A549 (cell line): Measurements from ENCODE around the gene NHEJ1. TPM values are rescaled to one million over a fixed set of nuclear protein-coding genes. Genes with fewer than 3 reads are reported as not detected.

Source experiments
- ATAC-seq, 2 experiments: fragments of 200-7000 bp in 1 of 2; fragments of >200 bp in 1 of 2; cut with Nextera tagmentation in 1 of 2; cut with Tn5 transposase in 1 of 2; 3 replicates each; pipeline versions ENCODE4 v1.8.0 to v1.9.1; 2018 to 2020; ENCODE audit warnings: mild to moderate bottlenecking in 1 of 2, moderate library complexity in 1 of 2
- CTCF ChIA-PET: fragments of 300-600 bp; sonication (Branson Sonifier 250); formaldehyde crosslinking; extraction: SDS; loops from one replicate; lab custom pipeline; 2021; ENCODE audit warnings: antibody characterized with exemption, inconsistent platforms; lab: Yijun Ruan, JAX
- POLR2A ChIA-PET: fragments of 350-600 bp; formaldehyde crosslinking; extraction: SDS; loops from one replicate; lab custom pipeline; 2021; ENCODE audit warnings: antibody characterized with exemption, inconsistent platforms; lab: Yijun Ruan, JAX
- DNase-seq, 2 experiments: peaks; one replicate each; pipeline versions ENCODE4 v3.0.0 to v3.0.0-alpha.2; 2011 to 2016; ENCODE audit warnings: low read depth in 1 of 2, low spot score in 1 of 2
- FAIRE-seq: peaks from 2 replicates; lab custom pipeline; 2011; peaks lifted over from hg19 to GRCh38; lab: Jason Lieb, UNC
- H3K27ac ChIP-seq, 2 experiments: fragments of >200 bp; sonication (Bioruptor Twin); formaldehyde crosslinking; 3 replicates each; pipeline ENCODE4 v1.5.1; 2016 to 2017
- H3K4me1 ChIP-seq: fragments of >200 bp; sonication (Bioruptor Twin); formaldehyde crosslinking; 3 replicates; pipeline ENCODE4 v1.6.1; 2016
- H3K4me2 ChIP-seq: fragments of >200 bp; sonication (Bioruptor Twin); formaldehyde crosslinking; 3 replicates; pipeline ENCODE4 v1.6.1; 2016
- H3K4me3 ChIP-seq: fragments of >200 bp; sonication (Bioruptor Twin); formaldehyde crosslinking; 3 replicates; pipeline ENCODE4 v1.5.1; 2016
- H3K9me3 ChIP-seq: fragments of >200 bp; sonication (Bioruptor Twin); formaldehyde crosslinking; 3 replicates; pipeline ENCODE4 v1.6.1; 2016
- CBX2 ChIP-seq: fragments of 200-600 bp; sonication (generic); IDR thresholded peaks from 2 replicates; pipeline ENCODE4 v1.6.1; 2016; ENCODE audit warnings: low read depth, mild to moderate bottlenecking, borderline replicate concordance
- CHD4 ChIP-seq: fragments of 200-600 bp; sonication (generic); IDR thresholded peaks from 2 replicates; pipeline ENCODE4 v1.6.1; 2016; ENCODE audit warnings: antibody characterized with exemption, mild to moderate bottlenecking, borderline replicate concordance
- HDAC2 ChIP-seq: fragments of 200-600 bp; sonication (generic); IDR thresholded peaks from 2 replicates; pipeline ENCODE4 v1.6.1; 2016
- KDM5A ChIP-seq: fragments of 200-600 bp; sonication (generic); IDR thresholded peaks from 2 replicates; pipeline ENCODE4 v1.6.1; 2016; ENCODE audit warnings: antibody characterized with exemption, mild to moderate bottlenecking
- MAFK ChIP-seq: fragments of 450-650 bp; IDR thresholded peaks from 2 replicates; pipeline ENCODE4 v1.6.1; 2014; ENCODE audit not compliant: partially characterized antibody
- MAZ ChIP-seq: fragments of 150-350 bp; IDR thresholded peaks from 2 replicates; pipeline ENCODE4 v1.6.1; 2014; ENCODE audit warnings: antibody characterized with exemption, low read depth, low read length, borderline replicate concordance
- MYC ChIP-seq: IDR thresholded peaks from 2 replicates; pipeline ENCODE4 v1.6.1; 2012; ENCODE audit warnings: mild to moderate bottlenecking, inconsistent platforms, low read length, improper control_type of control experiment, borderline replicate concordance
- NR3C1 ChIP-seq: fragments of >200 bp; sonication (Bioruptor Twin); formaldehyde crosslinking; IDR thresholded peaks from 3 replicates; pipeline ENCODE4 v1.6.1; 2017
- RAD21 ChIP-seq, 2 experiments: fragments of >200 bp in 1 of 2; sonication (Bioruptor Twin) in 1 of 2; formaldehyde crosslinking in 1 of 2; IDR thresholded peaks in 1 of 2; conservative IDR thresholded peaks in 1 of 2; 2 replicates in 1 of 2; 3 replicates in 1 of 2; pipeline ENCODE4 v1.6.1; 2012 to 2018; ENCODE audit warnings: inconsistent platforms in 1 of 2
- SMC3 ChIP-seq: fragments of >200 bp; sonication (Bioruptor Twin); formaldehyde crosslinking; IDR thresholded peaks from 3 replicates; pipeline ENCODE4 v1.6.1; 2018; ENCODE audit warnings: inconsistent platforms
- TFCP2L1 ChIP-seq: fragments of 250-450 bp; sonication (Bioruptor Pico); IDR thresholded peaks from 2 replicates; pipeline ENCODE4 v1.5.0; 2021; ENCODE audit warnings: mild to moderate bottlenecking
- USF2 ChIP-seq: fragments of 450-650 bp; IDR thresholded peaks from 2 replicates; pipeline ENCODE4 v1.6.1; 2014; ENCODE audit warnings: antibody characterized with exemption
- ZFP36 ChIP-seq: fragments of 450-650 bp; IDR thresholded peaks from 2 replicates; pipeline ENCODE4 v1.6.1; 2014; ENCODE audit warnings: borderline replicate concordance; ENCODE audit not compliant: partially characterized antibody
- WGBS: methylation state at CpG from one replicate; pipeline ENCODE4 v1.1.6; 2017; ENCODE audit errors: missing lambda C conversion rate; 5-methylcytosine and 5-hydroxymethylcytosine counted together
- polyA plus RNA-seq, 4 experiments: library from polyadenylated mRNA; depleted of rRNA in 3 of 4; stranded (reverse); fragments of >200 nt; fragmentation: RNase III in 1 of 4; extraction: RNeasy Plus Mini Kit Qiagen cat#74134 plus additional on column Dnase treatment in 1 of 4; gene quantifications; 2 replicates in 3 of 4; 3 replicates in 1 of 4; pipeline ENCODE4 v1.2.3, GENCODE V29; 2011 to 2017
- TF ChIP-seq, protein P1 (sequence below): fragments of 200-600 bp; sonication (generic); IDR thresholded peaks from 2 replicates; pipeline ENCODE4 v1.6.1; 2016; ENCODE audit warnings: antibody characterized with exemption, mild to moderate bottlenecking, moderate library complexity
- TF ChIP-seq, protein P2 (sequence below): fragments of >200 bp; sonication (Bioruptor Twin); formaldehyde crosslinking; IDR thresholded peaks from 3 replicates; pipeline ENCODE4 v1.5.1; 2016

Gene NHEJ1
- polyA plus RNA-seq, 2 of the 4 experiments (the other 2 are of a cell fraction), result 18.5 to 31.8 TPM

GRCh38 chr2:219172231-219173154 lies 11.9 kb upstream of the NHEJ1 start:
- H3K4me3 ChIP-seq, result no peak overlapping the region
- POLR2A ChIA-PET, result no interaction called here
- TF ChIP-seq HDAC2 (no peak), CHD4 (no peak), MAFK (no peak), NR3C1 (no peak), KDM5A (no peak)
- TF ChIP-seq, all 56 proteins: peak for 0
- Histone ChIP-seq H3K27ac (no peak overlapping the region), H3K4me2 (no peak overlapping the region), H3K4me1 (0 out of 3 replicates have a peak, but pooled peaks cover 6% of the 10 kb centered on the region), H3K9me3 (no peaks in the 10 kb centered on the region)
- WGBS, result 83% methylated on average over 14 of the region's 16 CpGs
- ATAC-seq (no peak), FAIRE-seq (no peak), DNase-seq (no peak)
- CTCF ChIA-PET, result interaction anchor here (0.5 to 10.6 kb wide), 21 partner anchors 8 to 124 kb away, joined by 3 to 177 read pairs (median 4); partner anchors contain the start of genes ANKZF1, ATG9A, DNAJB2 and GLB1L

GRCh38 chr2:219171231-219171651 lies 10.6 kb upstream of the NHEJ1 start:
- H3K4me3 ChIP-seq, result no peak overlapping the region
- peak; percentile 51 to 78; a peak in 5 of 6 replicates for ATAC-seq
- WGBS, result 53% methylated on average over 6 of the region's 6 CpGs
- DNase-seq, result peak; percentile 58 to 61
- 0 out of 3 replicates have a peak, but pooled peaks cover 6% of the 10 kb centered on the region for H3K4me1 ChIP-seq
- ChIA-PET POLR2A (interaction anchor here (0.6 to 1.6 kb wide), 2 partner anchors 40 to 78 kb away, joined by 4 to 5 read pairs; no protein-coding TSS in a partner anchor), CTCF (interaction anchor here (0.6 to 10.6 kb wide), 34 partner anchors 7 to 231 kb away, joined by 3 to 177 read pairs (median 4); partner anchors contain the start of genes DNAJB2, GLB1L, NHEJ1 and STK16)
- no peaks in the 10 kb centered on the region for H3K9me3 ChIP-seq
- TF ChIP-seq SMC3 (peak; percentile 56), CBX2 (no peak), USF2 (peak; percentile 51; the same call in 1 of the 2 replicates), ZFP36 (no peak), RAD21 (conservative IDR thresholded peaks at IDR 0.05 in 1 of 2, IDR thresholded peaks at IDR 0.05 in 1 of 2) (peak; percentile 58 to 65), MYC (no peak), MAZ (no peak), TFCP2L1 (no peak), CHD4 (no peak), MAFK (no peak)
- TF ChIP-seq, protein P1, sequence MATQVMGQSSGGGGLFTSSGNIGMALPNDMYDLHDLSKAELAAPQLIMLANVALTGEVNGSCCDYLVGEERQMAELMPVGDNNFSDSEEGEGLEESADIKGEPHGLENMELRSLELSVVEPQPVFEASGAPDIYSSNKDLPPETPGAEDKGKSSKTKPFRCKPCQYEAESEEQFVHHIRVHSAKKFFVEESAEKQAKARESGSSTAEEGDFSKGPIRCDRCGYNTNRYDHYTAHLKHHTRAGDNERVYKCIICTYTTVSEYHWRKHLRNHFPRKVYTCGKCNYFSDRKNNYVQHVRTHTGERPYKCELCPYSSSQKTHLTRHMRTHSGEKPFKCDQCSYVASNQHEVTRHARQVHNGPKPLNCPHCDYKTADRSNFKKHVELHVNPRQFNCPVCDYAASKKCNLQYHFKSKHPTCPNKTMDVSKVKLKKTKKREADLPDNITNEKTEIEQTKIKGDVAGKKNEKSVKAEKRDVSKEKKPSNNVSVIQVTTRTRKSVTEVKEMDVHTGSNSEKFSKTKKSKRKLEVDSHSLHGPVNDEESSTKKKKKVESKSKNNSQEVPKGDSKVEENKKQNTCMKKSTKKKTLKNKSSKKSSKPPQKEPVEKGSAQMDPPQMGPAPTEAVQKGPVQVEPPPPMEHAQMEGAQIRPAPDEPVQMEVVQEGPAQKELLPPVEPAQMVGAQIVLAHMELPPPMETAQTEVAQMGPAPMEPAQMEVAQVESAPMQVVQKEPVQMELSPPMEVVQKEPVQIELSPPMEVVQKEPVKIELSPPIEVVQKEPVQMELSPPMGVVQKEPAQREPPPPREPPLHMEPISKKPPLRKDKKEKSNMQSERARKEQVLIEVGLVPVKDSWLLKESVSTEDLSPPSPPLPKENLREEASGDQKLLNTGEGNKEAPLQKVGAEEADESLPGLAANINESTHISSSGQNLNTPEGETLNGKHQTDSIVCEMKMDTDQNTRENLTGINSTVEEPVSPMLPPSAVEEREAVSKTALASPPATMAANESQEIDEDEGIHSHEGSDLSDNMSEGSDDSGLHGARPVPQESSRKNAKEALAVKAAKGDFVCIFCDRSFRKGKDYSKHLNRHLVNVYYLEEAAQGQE, result no peak
- TF ChIP-seq, protein P2, sequence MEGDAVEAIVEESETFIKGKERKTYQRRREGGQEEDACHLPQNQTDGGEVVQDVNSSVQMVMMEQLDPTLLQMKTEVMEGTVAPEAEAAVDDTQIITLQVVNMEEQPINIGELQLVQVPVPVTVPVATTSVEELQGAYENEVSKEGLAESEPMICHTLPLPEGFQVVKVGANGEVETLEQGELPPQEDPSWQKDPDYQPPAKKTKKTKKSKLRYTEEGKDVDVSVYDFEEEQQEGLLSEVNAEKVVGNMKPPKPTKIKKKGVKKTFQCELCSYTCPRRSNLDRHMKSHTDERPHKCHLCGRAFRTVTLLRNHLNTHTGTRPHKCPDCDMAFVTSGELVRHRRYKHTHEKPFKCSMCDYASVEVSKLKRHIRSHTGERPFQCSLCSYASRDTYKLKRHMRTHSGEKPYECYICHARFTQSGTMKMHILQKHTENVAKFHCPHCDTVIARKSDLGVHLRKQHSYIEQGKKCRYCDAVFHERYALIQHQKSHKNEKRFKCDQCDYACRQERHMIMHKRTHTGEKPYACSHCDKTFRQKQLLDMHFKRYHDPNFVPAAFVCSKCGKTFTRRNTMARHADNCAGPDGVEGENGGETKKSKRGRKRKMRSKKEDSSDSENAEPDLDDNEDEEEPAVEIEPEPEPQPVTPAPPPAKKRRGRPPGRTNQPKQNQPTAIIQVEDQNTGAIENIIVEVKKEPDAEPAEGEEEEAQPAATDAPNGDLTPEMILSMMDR, result peak; percentile 84
- 0 out of 6 replicates have a peak overlapping the region, but pooled peaks of 1 of the 2 experiments have one; percentile 31 for H3K27ac ChIP-seq
- FAIRE-seq, result no peak
- no peak overlapping the region for H3K4me2 ChIP-seq
